Sigmoid colon (tissue), 7 donors: ENCODE data around the gene CLINT1. TPM values are rescaled to one million over a fixed set of nuclear protein-coding genes. Genes with fewer than 3 reads are reported as not detected.

ENCODE experiments used
- DNase-seq: peaks from one replicate; pipeline ENCODE4 v3.0.0-alpha.2; 2019
- H3K27ac ChIP-seq, 4 donors: fragments of 200-600 bp; sonication (generic); one replicate each; pipeline ENCODE4 v1.5.1; 2016 to 2019; ENCODE audit warnings: mild to moderate bottlenecking in 1 of 4
- H3K27me3 ChIP-seq, 3 donors: fragments of 200-600 bp; sonication (generic); one replicate each; pipeline ENCODE4 v1.5.1; 2019; ENCODE audit warnings: mild to moderate bottlenecking in 1 of 3
- H3K36me3 ChIP-seq, 4 donors: fragments of 200-600 bp; sonication (generic); one replicate each; pipeline ENCODE4 v1.5.1; 2016 to 2019
- H3K4me1 ChIP-seq, 4 donors: fragments of 200-600 bp; sonication (generic); one replicate each; pipeline ENCODE4 v1.5.1; 2017 to 2019
- H3K4me3 ChIP-seq, 4 donors: fragments of 200-600 bp; sonication (generic); one replicate each; pipeline ENCODE4 v1.5.1; 2017 to 2019; ENCODE audit warnings: mild to moderate bottlenecking in 2 of 4, moderate library complexity in 1 of 4
- H3K9me3 ChIP-seq, 4 donors: fragments of 200-600 bp in 3 of 4; sonication (generic) in 3 of 4; one replicate each; pipeline versions ENCODE4 v1.5.1 to v1.6.1; 2013 to 2019
- EP300 ChIP-seq, 4 donors: sonication (generic); formaldehyde crosslinking; IDR thresholded peaks; one replicate each; pipeline ENCODE4 v1.6.1; 2017; ENCODE audit warnings: antibody characterized with exemption in 4 of 4
- POLR2A ChIP-seq, 2 donors: fragments of 450-650 bp; IDR thresholded peaks; one replicate each; pipeline ENCODE4 v1.6.1; 2016; ENCODE audit warnings: antibody characterized with exemption in 2 of 2, mild to moderate bottlenecking in 2 of 2, moderate library complexity in 2 of 2
- POLR2AphosphoS5 ChIP-seq, 4 donors: sonication (generic); formaldehyde crosslinking; IDR thresholded peaks; one replicate each; pipeline ENCODE4 v1.6.1; 2017; ENCODE audit warnings: antibody characterized with exemption in 4 of 4
- WGBS, 2 donors: extraction: QIAGEN DNeasy Blood & Tissue Kit; methylation state at CpG; one replicate each; pipeline ENCODE4 v1.1.7; 2013; 5-methylcytosine and 5-hydroxymethylcytosine counted together
- intact Hi-C: fragments of 100-400 bp; cut with DNase I; formaldehyde crosslinking; loops from one replicate; pipeline ENCODE4 v1.15.1; 2023
- polyA plus RNA-seq, 3 donors: library from polyadenylated mRNA; stranded (reverse); fragments of 200-250 nt; gene quantifications; one replicate each; pipeline ENCODE4 v1.2.3, GENCODE V29; 2013
- total RNA-seq, 4 donors: library from RNA; depleted of rRNA; stranded (reverse); fragments of >200 nt; gene quantifications; one replicate each; pipeline ENCODE4 v1.1.0, GENCODE V29; 2016
- TF ChIP-seq, protein P1 (sequence below), 4 experiments: fragments of 450-650 bp in 3 of 4; fragments of 200-600 bp in 1 of 4; IDR thresholded peaks; one replicate each; pipeline ENCODE4 v1.5.1; 2016 to 2019; ENCODE audit warnings: antibody characterized with exemption in 4 of 4, mild to moderate bottlenecking in 3 of 4, moderate library complexity in 2 of 4
- donor health status: healthy with polysubstance abuse.
- donor health status: Bipolar disorder and iron deficiency.
- donor health status: healthy.

The CLINT1 gene
- total RNA-seq, result 100 to 1,000 TPM in 3 of 4 donors, 10 to 100 TPM in 1; 88.1 to 171 (median 109) TPM
- polyA plus RNA-seq, result 10 to 100 TPM; 40.2 to 64.1 (median 53.6) TPM

DNA sequence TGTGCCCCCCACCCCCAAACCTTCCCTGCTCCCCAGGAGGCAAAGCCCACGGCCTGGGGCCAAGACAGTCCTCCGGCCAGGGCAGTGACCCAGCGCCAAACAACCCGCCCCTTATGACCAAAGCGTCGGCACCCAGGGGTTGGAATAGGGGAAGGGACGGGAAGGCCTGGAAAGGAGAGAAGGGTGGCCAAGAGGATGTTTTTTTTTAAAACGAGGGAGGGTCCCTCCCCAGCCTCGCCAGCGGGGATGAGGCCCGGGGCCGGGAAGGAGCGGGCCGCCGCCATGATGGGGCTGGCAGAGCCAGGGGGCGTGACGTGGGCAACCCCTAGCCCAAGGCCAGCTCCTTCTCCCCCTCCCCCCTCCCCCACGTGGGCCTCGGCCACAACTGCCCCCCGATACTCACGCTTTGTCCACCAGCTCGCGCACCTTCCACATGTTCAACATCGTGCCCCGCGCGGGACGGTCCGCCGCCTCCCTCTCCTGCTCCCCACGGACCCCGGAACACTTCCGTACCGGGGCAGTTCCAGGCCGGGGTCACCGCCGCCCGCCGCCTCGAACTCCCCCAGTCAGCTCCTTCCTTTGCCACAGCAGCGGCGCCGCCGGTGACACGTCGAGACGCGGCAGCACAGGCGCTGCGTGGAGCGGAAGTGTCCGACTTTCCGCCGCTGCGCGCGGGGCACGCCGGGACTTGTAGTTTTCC is at the start of gene CLINT1:
Gene CLINT1, minus strand, starts transcription at position 619 of the 700 bp plus-strand sequence. Its CDS starts 175 bp downstream, at position 444.
- TF ChIP-seq, protein P1, sequence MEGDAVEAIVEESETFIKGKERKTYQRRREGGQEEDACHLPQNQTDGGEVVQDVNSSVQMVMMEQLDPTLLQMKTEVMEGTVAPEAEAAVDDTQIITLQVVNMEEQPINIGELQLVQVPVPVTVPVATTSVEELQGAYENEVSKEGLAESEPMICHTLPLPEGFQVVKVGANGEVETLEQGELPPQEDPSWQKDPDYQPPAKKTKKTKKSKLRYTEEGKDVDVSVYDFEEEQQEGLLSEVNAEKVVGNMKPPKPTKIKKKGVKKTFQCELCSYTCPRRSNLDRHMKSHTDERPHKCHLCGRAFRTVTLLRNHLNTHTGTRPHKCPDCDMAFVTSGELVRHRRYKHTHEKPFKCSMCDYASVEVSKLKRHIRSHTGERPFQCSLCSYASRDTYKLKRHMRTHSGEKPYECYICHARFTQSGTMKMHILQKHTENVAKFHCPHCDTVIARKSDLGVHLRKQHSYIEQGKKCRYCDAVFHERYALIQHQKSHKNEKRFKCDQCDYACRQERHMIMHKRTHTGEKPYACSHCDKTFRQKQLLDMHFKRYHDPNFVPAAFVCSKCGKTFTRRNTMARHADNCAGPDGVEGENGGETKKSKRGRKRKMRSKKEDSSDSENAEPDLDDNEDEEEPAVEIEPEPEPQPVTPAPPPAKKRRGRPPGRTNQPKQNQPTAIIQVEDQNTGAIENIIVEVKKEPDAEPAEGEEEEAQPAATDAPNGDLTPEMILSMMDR (IDR thresholded peaks at IDR 0.05), result no peak
- TF ChIP-seq POLR2AphosphoS5 (IDR thresholded peaks at IDR 0.05), result peak; percentile 88 to 96 (median 94)
- peak; percentile 54 to 73 for TF ChIP-seq POLR2A (IDR thresholded peaks at IDR 0.05)
- Histone ChIP-seq H3K4me3 (peak within 1 kb of the TSS; percentile 68 to 96 (median 87)), H3K4me1 (peaks cover 0 to 42% (median 33%) of the 10 kb centered on the region in 4 donors), H3K36me3 (no peaks in the 10 kb centered on the region), H3K9me3 (no peaks in the 10 kb centered on the region), H3K27me3 (no peaks in the 10 kb centered on the region), H3K27ac (peak within 1 kb of the TSS; percentile 85 to 91 (median 89))
- intact Hi-C loops, result loop anchor here (1.0 to 5.0 kb wide), 3 partner anchors 36 to 90 kb away; no protein-coding TSS in a partner anchor
- 0 to 1% methylated on average over 59 of the region's 59 CpGs for WGBS, 2 donors
- peak; percentile 95 for DNase-seq

DNA sequence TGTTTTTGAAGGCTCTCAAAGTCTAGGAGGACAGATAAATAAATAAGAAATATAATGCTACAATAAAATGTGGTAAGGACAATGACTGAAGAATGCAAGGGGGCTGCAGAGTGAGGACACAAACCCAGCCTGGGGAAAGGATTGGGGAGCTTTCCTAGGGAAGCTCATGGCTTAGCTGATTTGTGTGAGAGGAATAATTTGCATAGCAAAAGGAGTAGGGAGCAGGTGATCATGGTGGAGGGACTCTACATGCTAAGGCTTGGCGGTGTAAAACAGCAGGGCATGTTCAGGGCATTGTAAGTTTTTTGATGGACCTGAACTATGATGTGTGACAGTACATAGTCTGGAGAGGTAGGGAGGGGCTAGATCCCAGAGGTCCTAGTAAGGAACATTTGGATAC is 49.5 kb upstream of the CLINT1 start:
- Histone ChIP-seq H3K36me3 (no peaks in the 10 kb centered on the region), H3K4me1 (peaks cover 0 to 6% (median 2%) of the 10 kb centered on the region in 4 donors), H3K4me3 (no peak overlapping the region), H3K27ac (no peak overlapping the region), H3K9me3 (no peaks in the 10 kb centered on the region), H3K27me3 (no peaks in the 10 kb centered on the region)
- intact Hi-C loops, result no loop called here
- DNase-seq, result no peak
- no peak for TF ChIP-seq POLR2AphosphoS5 (IDR thresholded peaks at IDR 0.05)
- no peak for TF ChIP-seq POLR2A (IDR thresholded peaks at IDR 0.05)
- TF ChIP-seq, protein P1 (IDR thresholded peaks at IDR 0.05), result no peak
- no peak for TF ChIP-seq EP300 (IDR thresholded peaks at IDR 0.05)
- 96 to 99% methylated on average over 1 of the region's 1 CpG for WGBS, 2 donors

DNA sequence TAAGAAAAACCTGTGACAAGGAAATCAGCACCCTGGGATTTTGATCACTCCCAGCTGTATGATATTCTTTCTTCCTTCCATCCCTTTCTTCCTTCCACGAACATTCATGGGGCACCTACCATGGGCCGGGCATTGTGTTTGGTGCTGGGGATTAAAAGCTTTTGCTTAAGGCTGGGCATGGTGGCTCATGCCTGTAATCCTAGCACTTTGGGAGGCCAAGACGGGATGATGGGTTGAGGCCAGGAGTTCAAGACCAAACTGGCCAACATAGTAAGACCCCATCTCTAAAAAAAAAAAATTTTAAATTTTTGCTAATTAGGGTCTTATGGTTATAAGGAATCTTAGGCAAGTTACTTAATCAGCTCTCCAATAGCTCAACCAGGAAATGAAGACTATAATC is 48.5 kb upstream of the CLINT1 start:
- 96 to 97% methylated on average over 3 of the region's 3 CpGs for WGBS, 2 donors
- Histone ChIP-seq H3K4me1 (peaks cover 0 to 16% (median 12%) of the 10 kb centered on the region in 4 donors), H3K4me3 (no peak overlapping the region), H3K36me3 (no peaks in the 10 kb centered on the region), H3K27me3 (no peaks in the 10 kb centered on the region), H3K9me3 (no peaks in the 10 kb centered on the region), H3K27ac (no peak overlapping the region)
- intact Hi-C loops, result no loop called here
- DNase-seq, result no peak
- no peak for TF ChIP-seq POLR2AphosphoS5 (IDR thresholded peaks at IDR 0.05)
- TF ChIP-seq, protein P1 (IDR thresholded peaks at IDR 0.05), result no peak

DNA sequence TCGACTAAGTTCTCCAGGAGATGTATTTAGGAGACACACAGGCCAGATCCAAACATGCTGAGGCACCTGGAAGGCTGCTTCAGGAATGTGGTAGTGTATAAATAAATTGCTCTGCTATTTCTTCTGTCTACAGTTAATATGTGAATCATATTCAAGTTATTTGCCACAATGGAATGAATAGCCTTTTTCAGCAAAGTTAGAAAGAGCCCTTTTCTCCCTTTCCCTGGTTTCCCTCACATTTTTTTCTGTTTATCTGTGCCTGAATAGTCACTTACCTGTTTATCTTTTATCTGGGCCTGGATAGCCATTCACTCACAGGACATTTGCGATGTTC is 44.1 kb upstream of the CLINT1 start:
- WGBS, 2 donors, result 80 to 87% methylated on average over 2 of the region's 2 CpGs
- Histone ChIP-seq H3K27me3 (no peaks in the 10 kb centered on the region), H3K9me3 (no peaks in the 10 kb centered on the region), H3K36me3 (no peaks in the 10 kb centered on the region), H3K27ac (peak overlapping the region; percentile 63 to 78 (median 77)), H3K4me3 (no peak overlapping the region), H3K4me1 (peaks cover 0 to 29% (median 20%) of the 10 kb centered on the region in 4 donors)
- intact Hi-C loops, result no loop called here
- no peak for DNase-seq
- no peak for TF ChIP-seq POLR2AphosphoS5 (IDR thresholded peaks at IDR 0.05)
- TF ChIP-seq EP300 (IDR thresholded peaks at IDR 0.05), result no peak
- TF ChIP-seq, protein P1 (IDR thresholded peaks at IDR 0.05), result no peak
- no peak for TF ChIP-seq POLR2A (IDR thresholded peaks at IDR 0.05)
